T-helper 1 cell (primary cell): ENCODE measurements around the gene TOR2A.

ENCODE experiments used
- DNase-seq, 5 donors: peaks; one replicate each; pipeline ENCODE4 v3.0.0-alpha.2; 2012 to 2020

Gene TOR2A

DNA sequence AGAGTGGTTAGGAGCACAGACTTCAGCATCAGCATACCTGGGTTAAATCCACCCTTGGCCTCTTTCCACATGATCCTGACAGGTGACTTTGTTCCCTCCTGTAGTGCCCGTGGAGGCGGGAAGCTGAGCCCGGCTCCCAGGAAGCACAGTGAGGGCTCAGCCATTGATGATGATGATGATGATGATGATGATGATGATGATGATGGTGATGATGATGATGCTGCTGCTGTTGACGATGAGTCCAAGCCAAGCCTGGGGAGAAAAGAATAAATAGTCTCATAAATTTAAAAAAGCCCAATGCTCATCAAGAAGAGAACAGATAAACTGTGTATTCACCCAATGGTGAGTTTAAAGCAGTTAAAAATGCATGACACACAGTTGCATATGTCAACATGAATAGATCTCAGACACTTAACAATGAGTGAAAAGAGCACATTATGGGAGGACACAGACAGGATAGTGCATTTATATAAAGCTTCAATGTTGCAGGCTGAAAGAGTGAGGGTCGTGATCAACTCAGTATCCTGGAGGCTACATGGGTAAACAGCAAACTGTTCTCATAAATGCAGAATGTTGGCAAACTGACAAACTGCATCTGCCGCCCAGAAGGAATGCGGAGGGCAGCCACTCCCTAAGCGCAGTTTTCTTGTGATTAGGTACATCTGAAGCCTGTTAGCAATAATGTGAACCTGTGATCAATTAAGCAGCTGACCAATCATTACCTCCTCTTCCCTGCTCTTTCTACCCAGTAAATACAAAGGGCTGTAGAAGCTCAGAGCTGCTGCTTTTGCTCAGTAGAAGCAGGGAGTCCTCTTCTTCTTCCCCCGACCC, 40.0 kb downstream of the TOR2A start:
- no peak for DNase-seq

DNA sequence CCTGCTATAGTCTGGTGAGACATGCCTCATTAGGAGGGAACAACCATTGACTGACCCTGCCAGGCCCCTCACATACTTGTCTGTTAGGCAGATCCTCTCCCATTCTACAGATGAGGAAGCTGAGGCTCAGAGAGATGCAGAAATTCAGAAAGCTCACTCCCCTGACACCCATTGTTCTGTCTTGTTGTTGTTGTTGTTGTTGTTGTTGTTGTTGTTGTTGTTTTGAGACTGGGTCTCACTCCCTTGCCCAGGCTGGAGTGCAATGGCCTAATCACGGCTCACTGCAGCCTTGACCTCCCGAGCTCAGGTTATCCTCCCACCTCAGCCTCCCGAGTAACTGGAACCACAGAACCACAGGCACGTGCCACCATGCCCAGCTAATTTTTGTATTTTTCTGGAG, 41.4 kb downstream of the TOR2A start:
- DNase-seq: no peak

DNA sequence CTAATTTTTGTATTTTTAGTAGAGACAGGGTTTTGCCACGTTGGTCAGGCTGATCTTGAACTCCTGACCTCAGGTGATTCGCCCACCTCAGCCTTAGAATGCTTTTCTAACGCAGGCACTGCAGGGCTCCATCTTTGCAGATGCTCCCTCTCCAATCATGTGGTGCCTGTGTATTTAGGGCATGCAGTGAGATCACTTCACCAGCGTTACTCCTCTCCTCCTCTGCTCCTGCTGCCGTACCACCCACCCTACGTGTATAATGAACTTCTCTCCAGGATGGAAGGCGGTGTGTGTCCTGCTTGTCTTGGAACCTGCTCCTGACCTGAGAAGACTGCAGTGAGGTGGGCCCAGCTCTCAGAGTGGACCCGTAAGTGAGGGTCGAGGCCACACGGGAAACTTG, 42.0 kb downstream of the TOR2A start:
- no peak for DNase-seq

DNA sequence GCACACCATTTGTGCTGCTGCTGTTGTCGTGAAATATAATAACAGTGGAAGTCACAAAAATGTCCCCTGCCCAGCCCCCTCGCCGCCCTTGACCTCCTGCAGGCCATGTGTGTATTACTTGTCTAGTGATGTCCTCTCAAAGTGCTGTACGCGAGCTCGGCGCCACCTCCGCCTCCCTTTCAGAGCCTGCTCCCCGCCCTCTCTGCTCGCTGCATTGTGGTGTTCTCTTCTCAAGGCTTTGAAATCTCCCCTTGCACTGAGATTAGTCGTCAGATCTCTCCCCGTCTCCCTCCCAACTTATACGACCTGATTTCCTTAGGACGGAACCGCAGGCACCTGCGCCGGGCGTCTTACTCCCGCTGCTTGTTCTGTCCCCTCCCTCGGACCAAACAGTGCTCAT, 43.0 kb downstream of the TOR2A start:
- DNase-seq: no peak

DNA sequence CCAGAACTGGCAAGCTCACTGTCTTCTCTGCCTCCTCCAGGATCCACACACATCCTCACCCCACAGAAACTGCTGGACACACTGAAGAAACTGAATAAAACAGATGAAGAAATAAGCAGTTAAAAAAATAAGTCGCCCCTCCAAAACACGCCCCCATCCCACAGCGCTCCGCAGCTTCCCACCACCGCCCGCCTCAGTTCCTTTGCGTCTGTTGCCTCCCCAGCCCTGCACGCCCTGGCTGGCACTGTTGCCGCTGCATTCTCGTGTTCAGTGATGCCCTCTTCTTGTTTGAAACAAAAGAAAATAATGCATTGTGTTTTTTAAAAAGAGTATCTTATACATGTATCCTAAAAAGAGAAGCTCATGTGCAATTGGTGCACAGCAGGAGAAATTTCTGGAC, 44.4 kb downstream of the TOR2A start:
- no peak for DNase-seq

DNA sequence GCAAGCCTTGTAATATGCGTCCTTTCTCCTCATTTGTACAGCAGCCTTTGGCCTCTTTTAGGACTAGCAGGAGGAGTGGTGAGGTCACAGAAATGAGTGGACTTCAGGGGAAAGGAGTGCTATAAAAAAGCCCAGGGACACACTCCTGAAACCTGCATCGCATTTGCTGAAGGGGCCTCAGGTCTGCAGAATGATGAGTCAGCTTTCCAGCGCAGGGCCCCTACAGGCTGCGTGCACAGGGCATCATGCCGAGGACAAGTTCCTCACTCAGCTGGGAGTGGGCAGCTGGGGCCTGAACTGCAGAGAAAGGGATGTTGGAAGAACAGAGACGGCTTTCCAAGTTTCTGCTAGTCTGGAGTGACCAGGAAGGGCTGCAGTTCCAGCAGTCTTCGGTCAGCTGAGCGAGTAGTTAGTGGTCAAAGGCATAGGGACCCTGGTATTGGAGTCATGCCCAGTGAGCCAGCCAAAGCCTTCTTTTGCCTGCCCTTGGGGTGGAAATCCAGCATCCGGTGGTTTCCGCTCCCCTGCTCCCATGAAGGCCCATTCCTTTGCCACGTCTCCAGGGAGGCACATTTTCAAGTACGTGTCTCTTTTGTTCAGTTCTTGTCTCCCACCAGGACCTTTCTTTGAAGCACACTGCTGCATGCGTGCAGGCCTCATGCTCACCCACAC, 45.6 kb downstream of the TOR2A start:
- DNase-seq: no peak

DNA sequence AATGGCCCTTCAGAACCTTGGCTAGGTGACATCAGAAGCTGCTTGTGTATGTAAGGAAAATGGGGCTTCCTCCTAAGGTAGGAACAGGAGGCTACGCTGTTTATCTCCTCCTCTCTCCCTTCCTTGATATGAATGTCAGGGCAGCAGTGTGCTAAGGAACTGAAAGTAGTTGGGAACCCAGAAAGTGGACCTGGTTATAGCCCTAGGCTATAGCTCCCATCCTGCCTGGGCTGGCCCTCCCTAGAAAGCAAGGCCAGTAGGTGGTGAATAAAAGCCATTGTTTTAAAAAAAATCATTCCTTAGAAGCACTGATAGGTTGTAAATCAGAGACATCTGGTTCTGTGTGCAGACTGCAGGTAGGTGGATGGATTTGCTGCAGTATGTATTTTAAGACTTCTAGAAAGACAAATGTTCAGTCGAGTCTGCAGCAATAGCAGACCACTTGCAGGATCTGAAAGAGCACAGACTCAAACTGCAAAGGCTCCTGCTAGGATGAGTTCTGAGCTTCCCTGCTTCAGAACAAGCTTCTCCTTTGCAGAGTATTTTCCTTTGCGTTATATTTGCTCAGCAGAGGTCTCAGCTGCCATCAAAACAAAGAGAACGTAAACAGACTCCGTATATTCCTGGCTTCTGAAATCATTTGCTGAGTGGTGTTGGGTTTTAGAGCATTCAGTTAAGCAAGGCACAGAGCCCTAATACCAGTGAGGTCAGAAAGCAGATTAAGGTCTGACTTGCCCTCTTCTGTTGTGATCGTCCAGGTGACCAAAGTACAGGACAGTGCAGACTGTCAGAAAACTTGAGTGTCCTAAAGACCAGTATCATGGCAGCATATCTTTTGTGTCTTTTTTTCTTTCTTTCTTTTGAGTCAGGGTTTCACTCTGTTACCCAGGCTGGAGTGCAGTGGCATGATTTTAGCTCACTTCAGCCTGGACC, 48.4 kb downstream of the TOR2A start:
- no peak for DNase-seq

DNA sequence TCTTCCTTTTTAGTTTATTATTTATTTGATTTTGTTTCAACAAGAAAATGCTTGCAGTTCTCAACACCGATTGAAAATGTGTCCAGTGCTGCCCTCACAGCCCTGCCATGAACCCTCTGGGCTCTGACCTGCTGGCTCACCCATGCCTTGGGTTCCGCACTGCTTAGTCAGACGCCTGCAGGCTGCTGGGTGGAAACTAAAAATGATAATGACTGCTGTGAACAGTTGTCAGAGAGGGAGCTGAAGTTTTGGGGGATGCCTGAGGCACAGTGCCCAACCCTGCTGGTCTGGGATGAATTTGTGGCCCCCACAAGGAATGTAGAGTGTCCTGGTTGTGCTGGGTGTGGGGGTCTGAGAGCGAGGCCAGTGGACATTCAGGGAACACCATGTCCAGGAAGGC, 50.5 kb downstream of the TOR2A start:
- no peak for DNase-seq

DNA sequence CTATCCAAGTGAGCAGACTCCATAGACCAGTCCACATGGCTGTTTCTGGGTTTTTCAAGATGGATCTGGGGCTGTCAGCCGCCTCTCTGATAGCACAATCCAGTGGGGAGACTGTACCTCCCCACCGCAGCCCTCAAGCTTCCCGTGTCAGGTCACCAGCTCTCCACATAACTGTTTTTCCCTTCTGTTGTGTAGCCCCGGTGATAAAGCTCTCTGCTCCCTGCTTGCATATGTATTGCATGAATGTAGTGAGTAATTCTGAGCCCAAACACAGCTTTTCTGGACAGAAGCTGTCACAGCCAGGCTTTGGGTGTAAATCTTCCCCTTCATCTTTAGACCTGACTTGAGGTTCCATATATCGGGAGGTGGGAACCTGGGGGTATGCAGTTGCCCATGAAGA, 51.4 kb downstream of the TOR2A start:
- DNase-seq: no peak

DNA sequence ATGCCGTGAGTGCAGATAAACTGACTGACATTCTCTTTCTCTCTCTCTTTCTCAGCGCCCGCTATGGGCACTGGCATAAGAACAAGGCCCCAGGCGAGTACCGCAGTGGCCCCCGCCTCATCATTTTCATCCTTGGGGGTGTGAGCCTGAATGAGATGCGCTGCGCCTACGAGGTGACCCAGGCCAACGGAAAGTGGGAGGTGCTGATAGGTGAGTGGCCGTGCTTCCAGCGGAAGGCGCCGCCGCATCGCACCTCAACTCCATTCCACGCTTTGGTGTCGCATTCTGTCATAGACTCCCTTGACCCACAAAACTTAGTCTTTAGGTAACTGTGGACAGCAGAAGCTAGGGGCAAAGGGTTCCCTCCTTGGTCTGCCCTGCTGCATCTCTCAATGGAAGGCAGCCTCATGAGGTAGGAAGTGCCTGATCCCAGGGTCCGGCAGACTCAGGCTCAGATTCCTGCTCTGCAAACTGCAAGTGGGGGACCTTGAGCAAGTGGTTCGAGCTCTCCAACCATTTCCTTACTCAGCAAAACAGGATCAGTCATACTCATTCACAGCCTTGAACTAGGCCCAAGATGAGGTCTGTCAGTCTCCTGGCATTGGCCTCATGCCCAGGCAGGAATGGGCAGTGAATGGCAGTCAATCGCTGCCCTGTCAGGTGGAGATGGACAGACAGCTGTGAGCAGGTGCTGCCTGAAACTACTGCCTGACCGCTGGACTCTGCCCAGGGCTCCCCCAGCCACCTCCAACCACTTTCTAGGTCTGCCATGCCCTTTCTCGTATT, 52.5 kb downstream of the TOR2A start:
- no peak for DNase-seq
